Ramos (cell line): ENCODE data around the gene RPA3.

ENCODE experiments used
- in situ Hi-C: fragments of 300-500 bp; cut with MboI; formaldehyde crosslinking; loops from one replicate; pipeline ENCODE4 v1.14.3; 2022; ENCODE audit warnings: low sequenced_read_pairs; ENCODE audit not compliant: unreplicated experiment

RPA3 gene

GRCh38 chr7:7718492-7718891 lies at the start of gene RPA3:
RPA3 (minus strand) TSS chr7:7718607; CDS start chr7:7640418, 78,189 bp downstream.
- in situ Hi-C loops, result no loop called here

- in situ Hi-C loops, result no loop called here
Measured at GRCh38 chr7:7766671-7767070, 48.3 kb upstream of the RPA3 start.

DNA sequence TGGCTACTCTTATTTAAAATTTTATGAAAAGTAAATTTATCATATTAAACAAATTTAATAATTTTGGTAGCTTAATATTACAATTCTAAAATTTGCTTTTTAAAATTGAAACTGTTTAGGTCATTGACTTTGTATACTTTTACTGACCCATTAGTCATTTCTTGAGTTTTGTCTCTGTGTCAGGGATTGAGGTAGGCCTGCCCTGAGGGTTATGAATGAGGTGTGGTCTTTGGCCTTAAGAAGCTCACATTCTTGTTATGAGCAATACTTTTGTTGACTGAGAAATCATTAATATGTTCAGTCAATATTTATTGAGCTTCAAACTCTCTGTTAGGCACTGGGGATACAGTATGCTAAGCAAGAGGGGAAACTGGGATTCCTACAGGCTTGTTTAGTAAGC lies 47.0 kb upstream of the RPA3 start:
- in situ Hi-C loops, result no loop called here

DNA sequence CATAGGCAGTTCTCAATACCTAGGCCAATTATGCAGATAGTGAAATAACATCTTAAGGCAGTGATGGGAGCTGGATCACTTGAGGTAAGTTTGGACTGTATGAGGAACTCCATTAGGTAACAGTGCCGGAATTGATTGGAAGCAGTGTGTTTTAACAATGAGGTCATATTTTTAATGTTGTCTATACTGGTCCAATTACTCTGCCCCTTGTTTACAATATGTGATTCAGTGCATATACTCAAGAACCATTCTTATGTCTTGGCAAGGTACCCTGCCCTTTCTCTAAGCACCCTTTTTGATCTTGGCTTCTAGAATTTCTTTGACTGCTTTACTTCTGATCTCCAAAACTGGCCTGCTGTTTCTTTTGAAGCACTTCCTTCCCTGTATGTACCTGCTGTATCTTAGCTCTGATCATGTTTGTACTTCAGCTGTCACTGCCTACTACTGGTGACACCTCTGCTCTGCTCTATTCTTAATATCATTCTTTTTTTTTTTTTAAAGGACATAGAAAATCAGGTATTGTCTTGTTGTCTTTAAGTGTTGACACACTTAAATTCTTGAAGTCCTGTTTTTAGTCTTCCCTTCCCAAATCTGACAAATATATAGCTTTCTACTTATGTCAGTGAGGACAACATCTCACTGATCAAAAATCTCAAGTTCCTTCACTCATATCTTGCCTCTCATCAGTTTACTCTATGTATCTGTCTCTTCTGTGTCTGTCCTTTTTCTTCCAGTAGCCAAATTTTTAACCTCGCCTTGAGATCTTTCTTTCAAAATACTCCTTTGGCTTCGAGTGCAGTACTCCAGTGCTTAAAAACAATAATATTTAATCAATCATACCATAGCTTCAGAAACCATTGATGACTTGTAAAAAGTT lies 46.4 kb upstream of the RPA3 start:
- in situ Hi-C loops, result no loop called here

- in situ Hi-C loops, result no loop called here
Measured at GRCh38 chr7:7761974-7762779, 43.8 kb upstream of the RPA3 start.

GRCh38 chr7:7761340-7761973 lies 43.0 kb upstream of the RPA3 start:
- in situ Hi-C loops, result no loop called here

- in situ Hi-C loops, result no loop called here
Measured at GRCh38 chr7:7757576-7757975, 39.2 kb upstream of the RPA3 start.

DNA sequence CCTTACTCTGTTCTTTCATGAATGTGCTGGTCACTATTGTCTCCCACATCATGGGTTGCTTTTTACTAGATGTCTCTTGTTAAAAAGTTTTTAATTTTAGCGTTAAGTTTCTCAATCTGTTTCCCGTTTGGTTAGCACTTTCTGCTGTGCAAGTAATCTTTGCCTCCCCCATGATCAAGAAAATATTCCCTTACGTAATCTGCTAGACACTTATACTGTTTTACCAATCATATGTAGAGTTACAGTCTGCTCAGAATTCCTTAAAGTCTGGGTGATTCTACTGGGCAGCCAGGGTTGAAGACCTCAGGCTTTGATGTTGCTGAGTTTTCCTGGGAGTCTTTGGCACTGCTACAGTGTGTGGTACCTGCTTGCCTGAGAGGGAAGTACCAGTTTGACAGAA lies 38.2 kb upstream of the RPA3 start:
- in situ Hi-C loops, result no loop called here

DNA sequence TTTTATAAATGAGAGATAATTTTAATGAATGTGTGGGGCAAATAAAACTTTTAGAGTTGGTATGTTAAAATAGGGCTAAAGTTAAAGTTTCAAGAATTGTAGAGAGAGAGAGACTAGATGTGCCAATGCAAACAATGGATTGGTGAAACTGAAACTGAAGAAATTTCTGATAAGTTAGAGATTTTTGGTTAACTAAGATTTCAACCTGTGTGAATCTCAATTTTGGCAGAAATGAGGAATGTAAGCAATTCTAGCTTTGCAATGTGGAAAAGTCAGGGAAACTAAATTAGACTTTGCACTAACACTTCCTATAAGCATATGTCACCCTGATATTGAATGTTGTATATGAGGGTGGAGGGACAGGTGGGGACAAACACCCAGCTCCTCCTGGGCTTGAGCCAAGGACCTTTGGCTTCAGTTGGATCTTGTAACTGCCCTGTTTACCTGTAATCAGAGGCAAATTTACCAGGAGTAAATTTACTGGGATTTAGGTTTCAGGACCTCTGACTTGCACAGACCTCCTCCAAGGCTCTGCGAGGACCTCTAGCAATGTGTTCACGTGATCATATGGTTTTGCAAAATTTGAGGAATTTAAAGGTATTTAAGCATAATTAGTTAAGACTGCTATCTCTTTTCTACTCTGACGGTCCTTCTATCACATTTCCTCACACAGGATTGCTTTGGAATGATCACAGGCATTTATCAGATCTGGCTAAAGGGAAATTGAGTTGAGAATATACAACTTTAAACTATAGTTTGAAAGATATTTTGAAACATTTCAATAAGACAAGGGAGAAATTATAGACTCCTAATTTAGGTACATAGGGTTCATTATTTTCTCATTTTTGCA lies 33.1 kb upstream of the RPA3 start:
- in situ Hi-C loops, result no loop called here

DNA sequence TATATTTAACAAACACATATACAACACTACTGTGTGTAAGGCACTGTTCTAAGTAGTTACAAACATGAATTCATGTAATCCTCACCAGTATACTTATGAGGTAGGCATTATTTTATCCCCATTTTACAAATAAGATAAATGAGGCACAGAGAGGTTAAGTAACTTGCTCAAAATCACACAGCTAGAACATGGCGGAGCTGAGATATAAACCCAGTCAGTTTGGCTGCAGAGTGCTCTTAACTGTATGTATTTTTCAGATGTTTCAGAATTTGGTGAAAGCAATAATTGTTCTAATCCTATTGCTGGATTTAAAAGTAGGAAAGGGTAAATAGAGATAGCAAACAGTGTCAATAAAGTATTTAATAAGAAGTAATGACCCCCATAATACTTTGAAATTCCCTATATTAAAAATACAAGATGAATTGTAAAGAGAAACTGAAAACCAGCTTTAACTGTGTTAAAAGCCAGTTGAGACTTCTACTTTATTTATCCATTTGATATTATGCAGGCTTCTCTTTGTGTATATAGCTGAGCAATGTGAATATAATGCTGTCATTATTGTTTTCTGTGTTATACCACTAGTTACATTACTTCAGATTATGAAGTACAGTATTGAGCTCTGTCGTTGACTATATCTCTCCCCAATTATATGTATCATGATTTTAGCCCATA lies 32.3 kb upstream of the RPA3 start:
- in situ Hi-C loops, result no loop called here

- in situ Hi-C loops, result no loop called here
Measured at GRCh38 chr7:7746458-7746857, 28.1 kb upstream of the RPA3 start.

DNA sequence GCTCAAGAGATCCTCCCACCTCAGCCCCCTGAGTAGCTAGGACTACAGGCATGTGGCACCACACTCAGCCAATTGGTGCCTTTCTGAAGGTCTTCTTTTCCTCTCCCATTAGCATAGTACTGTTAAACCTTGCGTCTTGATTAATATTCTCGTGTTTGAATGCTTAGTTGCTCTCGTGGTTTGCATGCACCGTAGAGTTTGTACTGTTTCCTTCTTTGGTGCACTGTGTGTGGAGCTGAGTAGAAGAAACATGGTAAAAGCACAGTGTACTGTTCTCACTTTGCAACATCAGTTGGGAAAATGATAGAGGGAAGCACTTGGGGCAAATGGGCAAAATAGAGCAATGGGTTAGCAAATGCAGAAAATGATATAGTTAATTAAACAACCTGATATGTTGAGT lies 27.6 kb upstream of the RPA3 start:
- in situ Hi-C loops, result no loop called here

DNA sequence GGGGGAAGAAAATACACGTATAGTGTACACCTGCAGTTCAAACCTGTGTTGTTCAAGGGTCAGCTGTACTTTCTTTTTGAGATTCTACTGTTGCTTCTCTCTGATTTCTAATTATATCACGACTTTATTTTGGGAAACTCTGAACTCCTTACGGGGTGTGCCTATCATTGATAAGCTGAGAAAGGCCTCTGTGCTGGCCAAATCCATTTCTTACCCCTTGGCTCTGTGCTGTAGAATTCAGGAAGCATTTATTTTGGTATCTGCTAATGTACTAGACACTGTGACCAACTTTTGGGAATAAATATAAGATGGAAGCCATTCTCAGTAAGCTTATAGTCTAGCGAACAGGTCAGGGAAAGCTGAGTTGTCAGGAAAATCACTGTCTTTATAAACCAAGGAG lies 26.9 kb upstream of the RPA3 start:
- in situ Hi-C loops, result no loop called here

GRCh38 chr7:7742223-7742622 lies 23.8 kb upstream of the RPA3 start:
- in situ Hi-C loops, result no loop called here

- in situ Hi-C loops, result no loop called here
Measured at GRCh38 chr7:7740037-7740355, 21.6 kb upstream of the RPA3 start.

- in situ Hi-C loops, result no loop called here
Measured at GRCh38 chr7:7739204-7740036, 21.0 kb upstream of the RPA3 start.

DNA sequence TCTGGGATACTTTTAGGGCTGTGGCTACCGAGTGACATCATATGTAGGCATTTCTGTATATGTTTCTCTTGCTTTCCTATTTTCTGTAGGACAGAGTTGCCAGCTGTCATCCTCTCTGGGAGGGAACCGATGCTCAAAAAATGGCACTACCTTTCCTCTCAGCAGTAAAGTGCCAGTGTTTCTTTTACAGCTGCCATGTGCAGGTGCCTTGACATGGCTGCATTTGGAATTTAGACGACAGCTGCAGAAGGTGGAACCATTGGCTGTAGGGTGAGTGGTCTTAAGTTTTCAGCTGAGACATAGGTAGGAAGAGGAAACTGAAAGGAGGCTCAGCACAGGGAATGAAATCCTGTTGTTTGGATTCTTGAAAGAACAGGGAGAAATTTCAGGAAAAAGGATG lies 20.2 kb upstream of the RPA3 start:
- in situ Hi-C loops, result no loop called here

GRCh38 chr7:7738177-7738576 lies 19.8 kb upstream of the RPA3 start:
- in situ Hi-C loops, result no loop called here

GRCh38 chr7:7737674-7738073 lies 19.3 kb upstream of the RPA3 start:
- in situ Hi-C loops, result no loop called here
